GM19240 (cell line): ENCODE data around the gene C10orf105.

Source experiments
- DNase-seq: peaks from one replicate; pipeline ENCODE4 v3.0.0; 2011; ENCODE audit warnings: low spot score; ENCODE audit not compliant: insufficient read length

Gene C10orf105

GRCh38 chr10:71716426-71716825, 3.2 kb downstream of the C10orf105 start:
- no peak for DNase-seq

DNA sequence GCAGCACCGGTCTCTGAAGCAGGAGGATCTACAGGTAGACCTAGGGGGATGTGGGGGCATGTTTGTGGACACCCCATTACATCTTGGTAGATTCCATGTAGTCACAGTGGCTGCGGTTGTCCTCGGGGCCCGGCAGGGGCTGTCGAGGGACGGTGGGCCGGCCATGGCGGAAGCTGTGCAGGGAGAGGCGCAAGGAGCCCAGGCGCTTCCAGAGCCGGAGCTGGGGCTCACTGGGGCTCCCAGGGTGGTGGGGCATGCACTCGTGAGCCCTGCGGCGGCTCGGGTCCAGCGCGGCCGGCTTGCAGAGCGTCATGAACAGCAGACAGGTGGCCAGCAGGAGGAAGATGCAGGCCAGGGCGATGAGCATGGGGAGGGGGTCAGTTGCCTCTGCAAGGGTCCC, 3.7 kb downstream of the C10orf105 start:
- DNase-seq, result no peak

DNA sequence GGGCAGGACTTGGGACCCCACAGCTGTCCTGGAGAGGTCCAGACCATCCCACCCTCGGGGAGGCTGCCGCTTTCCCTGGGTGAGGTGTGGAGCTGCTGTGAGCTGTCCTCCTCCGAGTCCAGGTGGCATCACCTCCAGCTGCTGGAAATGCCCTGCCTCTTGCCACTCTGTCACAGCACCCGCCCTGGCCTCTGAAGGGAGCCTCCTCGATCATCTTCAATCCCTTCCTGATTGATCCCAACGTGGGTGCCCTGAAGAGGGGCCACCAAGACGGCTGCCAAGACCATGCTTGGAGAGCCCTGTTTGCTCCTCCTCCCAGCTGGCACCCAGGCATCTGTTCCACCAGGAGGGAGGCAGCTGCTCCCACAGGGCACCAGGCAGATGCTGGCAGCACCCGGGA, 4.6 kb downstream of the C10orf105 start:
- DNase-seq, result no peak

DNA sequence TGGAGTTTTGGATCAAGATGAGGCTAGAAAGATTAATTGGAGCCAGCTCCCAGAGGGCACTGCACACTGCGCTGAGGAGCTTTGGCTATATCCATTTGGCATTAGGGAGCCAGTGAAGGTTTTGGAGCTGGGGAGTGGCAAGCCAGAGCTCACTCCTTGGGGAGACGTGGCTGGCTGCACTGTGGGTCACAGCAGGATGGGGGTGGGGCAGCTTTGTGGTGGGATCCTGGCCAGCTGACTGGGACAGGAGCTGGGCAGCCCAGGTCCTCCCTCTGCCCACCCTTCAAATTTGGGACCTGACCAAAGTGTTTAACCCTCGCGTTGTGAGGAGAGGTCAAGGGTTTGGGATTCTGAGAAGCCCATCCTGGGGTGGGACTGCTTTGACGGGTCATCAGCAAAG, 5.0 kb downstream of the C10orf105 start:
- DNase-seq, result no peak

DNA sequence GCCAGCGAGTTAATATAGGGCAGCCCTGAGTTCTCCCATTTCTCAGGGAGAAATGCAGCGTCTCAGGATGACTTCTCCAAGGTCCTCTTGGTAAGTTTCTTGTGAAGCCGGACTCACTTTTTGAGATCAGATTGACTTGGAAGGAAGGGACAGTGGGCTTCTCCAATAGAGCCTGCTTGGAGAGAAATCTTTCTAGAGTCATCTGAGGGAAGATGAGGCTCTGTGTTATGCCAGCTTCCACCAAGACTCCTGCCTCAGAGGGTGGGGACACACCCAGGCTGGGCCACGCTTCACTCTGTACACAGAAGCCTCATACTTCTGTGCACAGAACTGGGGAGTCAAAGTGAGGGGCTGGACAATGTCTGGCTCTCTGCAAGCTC, 5.6 kb downstream of the C10orf105 start:
- DNase-seq, result no peak

DNA sequence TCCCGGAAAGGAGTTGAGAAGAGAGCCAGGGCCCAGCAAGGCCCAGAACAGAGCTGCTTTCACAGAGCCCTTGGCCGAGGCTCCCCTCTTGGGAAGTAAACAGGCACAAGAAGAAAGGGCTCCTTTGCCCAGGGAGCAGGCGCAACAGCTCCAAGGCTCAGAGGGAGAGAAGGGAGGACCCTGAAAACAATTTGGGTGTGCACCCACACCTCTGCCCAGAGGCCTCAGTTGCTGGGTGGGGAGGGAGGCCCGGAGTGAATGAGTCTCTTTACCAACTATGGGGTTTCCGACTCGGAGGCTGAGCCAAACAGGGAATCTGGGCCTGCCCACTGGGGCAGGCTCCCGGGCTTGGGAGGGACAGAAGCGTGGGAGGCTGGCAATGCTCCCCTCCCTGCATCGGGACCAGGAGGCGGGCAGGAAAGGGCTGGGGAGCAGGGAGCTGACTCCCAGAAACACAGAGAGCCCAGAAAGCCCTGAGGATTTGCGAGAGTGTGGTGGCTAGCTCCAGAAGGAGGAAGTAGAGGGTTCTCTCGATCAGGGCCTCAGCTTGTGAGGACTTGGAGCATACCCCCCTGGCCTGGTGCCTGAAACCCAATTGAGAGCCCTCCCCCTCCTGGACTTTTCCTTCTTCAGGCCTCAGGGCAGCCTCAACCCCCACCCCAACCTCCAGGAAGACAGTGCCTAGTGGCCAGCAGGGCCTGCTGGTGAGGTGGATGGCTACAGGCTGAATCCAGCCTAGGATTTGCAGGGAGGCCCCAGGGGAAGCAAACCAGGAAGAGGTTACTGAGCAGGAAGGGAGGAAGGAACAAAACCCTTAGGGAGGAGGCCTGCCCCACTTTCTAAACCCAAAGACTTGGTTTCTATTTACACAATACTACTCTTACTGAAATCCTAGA, 6.2 kb downstream of the C10orf105 start:
- no peak for DNase-seq

DNA sequence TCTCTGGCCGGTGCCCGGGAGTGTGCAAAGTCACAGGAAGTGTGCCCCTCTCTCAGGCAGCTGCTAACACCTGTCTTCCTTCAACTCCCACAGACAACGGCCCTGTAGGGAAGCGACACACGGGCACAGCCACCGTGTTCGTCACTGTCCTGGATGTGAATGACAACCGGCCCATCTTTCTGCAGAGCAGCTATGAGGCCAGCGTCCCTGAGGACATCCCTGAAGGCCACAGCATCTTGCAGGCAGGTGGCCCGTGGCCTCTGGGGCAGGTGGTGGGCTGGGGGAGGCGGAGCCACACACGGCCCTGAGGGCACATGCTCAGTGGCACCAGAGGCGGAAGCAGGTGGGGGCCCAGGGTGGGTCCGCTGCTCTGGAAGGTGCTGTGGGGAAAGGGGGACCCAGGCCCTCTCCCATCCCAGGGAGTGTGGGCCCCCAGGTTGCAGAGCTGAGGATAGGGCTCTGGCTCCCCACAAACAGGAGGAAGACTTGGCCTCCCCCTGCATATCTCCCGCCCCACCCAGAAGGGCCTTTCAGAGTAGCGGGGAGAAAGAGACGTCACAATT, 6.9 kb downstream of the C10orf105 start:
- no peak for DNase-seq

DNA sequence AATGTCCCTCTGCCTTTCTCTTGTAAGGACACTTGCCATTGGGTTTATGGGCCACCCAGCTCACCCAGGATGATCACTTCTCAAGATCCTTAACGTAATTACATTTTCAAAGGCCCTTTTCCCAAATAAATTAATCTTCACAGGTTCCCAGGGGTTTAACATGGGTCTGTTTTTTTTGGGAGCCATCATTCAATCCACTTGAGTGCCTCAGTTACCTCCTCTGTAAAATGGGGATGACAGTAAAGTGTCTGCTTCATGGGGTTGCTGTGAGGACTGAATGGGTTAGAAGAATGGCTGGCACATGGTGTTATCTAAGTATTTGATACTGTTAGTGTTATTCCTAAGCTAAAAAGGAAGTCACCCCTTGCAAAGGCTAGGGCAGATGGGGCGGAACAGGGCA, 7.4 kb downstream of the C10orf105 start:
- no peak for DNase-seq

- DNase-seq, result no peak
These were observed 8.4 kb downstream of the C10orf105 start for GRCh38 chr10:71711052-71711623.

DNA sequence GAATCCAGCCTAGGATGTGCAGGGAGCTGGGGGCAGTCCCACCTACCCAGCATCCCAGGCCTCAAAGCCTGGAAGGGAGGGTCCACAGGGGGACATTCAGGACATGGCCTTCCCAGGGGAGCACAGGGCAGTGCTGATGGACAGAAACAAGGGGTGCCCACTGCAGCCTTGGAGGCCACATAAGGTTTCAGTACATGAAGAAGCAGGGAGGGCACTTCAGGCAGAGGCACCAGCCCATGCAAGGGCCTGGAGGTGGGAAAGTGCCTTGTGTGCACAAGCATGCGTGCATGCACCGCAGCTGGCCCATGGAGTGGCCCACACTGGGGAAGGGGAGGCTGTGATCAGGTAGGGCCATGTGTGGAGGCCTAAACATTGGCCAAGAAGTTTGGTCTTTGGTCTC, 9.1 kb downstream of the C10orf105 start:
- no peak for DNase-seq

GRCh38 chr10:71708897-71709882, 10.4 kb downstream of the C10orf105 start:
- no peak for DNase-seq

GRCh38 chr10:71708301-71708703, 11.3 kb downstream of the C10orf105 start:
- peak; percentile 60 for DNase-seq

DNA sequence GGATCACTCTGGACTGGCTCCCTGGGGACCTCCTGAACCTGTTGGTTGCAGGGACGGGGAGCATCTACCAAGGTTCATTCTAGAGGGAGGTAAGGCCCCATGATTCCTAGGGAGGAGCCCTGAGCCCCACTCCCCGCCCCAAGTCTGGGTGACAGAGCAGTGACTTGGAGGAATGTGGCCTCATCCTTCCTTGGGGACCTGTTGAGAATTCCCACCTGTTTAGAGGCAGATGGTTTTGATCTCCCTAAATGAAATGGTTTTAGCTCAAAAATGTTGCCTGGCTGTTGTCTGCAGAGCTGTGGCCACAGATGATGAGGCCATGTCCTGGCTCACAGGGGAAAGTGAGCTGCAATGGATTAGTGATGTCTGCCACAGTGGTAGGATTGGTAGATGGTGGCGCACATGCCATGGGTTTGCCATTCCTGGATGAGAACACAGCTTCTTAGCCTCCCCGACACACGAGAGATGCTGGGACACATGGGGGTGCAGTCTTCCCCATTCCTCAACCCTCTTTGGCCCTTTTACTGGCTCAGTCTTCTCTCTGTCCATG, 12.3 kb downstream of the C10orf105 start:
- DNase-seq, result no peak

DNA sequence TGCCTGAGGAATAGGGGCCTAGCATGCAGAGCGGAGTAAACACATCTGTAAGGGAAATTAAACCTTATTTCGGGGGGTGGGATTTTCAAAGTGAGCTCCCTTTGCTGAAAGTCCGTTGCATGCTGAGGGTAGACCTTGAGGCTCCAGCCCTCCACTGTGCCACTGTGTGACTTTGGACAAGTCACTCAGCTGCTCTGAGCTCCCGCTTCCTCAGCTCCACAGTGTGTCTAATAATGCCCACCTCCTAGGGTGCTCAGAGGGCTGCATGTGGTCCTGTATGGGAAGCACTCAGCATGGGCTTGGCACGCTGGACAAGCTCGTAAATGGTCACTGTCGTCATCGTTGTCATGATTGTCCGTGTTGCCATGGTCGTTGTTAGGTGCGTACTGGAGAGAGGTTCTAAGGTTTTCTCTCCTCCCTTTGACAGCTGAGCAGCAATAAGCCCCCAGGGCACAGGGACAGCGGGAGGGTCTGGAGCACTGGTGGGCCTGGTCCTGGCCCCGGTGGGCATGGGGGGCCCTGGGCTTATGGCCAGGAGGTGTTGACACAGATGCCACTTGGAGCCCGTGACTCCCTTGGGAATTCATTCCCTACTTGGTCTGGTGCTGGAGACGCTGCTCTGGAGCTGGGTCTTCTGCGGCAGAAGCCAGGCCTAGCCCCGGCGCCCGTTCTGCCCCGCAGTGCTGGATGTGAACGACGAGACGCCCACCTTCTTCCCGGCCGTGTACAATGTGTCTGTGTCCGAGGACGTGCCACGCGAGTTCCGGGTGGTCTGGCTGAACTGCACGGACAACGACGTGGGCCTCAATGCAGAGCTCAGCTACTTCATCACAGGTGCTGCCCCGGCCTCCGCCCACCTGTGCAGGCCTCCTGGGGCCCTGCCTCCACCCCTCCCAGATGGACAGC, 13.1 kb downstream of the C10orf105 start:
- no peak for DNase-seq

DNA sequence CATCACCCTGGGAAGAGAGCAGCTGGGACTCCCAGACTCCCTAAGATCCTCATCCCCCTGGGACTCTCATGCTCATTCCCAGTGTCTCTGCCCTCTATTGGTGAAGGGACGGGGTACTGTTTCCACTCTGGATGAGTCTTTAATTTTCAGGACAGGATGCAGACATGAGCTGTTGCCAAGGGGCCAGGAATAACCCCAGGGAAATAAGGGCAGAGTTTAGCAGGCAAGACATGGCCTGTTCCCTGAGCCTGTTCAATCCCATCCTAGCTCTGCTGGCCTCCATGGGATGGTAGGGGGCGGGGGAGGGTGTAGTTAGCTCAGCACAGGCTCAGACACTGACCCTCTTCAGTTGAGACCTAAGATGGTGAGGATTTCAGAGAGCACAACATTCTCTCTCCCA, 14.0 kb downstream of the C10orf105 start:
- DNase-seq, result no peak

GRCh38 chr10:71704816-71705215, 14.8 kb downstream of the C10orf105 start:
- DNase-seq, result no peak

DNA sequence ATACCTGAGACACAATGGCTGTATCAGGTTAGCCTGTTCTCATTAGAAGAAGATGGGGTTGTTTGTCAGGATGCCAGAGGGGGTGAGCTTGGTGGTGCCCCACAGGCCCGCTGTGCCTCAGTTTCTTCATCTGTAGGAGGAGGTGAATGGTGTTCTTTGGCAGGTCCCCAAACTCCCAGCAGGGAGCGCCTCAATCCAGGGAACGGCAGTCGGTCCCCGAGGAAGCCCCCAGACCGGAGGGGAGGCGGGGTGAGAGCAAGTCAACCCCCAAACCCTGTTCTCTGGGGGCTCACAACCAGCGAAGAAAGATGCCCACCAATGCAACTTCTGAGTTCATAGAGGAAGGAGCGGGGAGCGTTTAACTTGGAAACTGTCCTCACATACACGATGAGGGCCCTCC, 16.0 kb downstream of the C10orf105 start:
- no peak for DNase-seq

DNA sequence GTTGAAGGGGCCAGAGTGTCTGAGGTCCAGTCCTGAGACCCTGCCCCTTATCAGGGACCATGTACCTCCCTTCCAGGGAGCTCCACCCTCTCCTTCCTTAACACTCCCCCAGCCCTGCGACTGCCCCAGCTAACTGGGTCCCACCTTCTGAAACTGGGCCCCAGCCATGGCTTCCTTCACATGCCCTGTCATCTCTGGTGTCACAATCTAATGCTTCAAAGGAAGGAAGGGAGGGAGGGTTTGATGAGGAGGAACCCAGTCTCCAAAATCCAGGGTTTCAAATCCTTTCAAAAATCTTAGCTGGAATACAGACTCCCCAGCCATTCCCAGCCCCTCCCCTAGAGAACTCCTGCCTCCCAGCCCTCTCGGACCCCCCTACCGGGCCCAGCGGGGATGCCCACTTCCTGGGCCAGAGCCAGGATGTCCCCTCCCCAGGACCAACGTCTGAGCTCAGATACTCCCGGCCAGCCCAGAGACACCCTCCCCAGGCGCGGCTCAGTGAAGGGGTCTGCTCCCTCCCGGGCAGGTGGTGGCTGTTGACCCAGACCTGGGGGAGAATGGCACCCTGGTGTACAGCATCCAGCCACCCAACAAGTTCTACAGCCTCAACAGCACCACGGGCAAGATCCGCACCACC, 18.0 kb downstream of the C10orf105 start:
- DNase-seq, result no peak

DNA sequence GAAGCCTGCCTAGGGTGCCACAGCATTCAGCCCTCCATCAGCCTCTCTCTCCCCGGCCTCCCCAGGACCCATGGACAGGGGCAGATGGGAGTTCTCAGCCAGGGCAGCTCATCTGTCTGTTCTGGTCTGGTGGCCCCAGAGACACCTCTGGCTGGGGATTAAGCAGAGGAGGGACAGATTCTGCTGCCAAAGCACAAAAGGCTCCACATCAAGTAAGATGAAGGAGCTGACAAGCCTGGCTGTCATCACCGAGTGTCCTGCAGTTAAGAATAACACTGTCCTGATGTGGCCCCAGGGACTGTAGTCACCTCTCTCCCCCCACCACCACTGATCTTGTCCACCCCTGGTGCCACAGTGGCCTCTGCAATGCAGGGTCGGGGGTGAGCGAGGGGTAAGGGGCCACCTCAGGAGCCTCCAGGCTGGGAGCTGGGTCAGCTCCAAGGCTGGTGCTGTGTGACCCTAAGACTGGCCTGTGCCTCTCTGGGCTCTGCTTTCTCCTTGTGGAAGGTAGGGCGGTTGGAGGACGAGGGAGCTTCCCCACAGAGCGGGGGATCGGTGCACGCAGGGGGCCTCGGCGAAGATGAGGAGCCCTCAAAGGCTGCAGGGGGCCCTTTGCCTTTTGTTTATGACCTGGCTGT, 18.7 kb downstream of the C10orf105 start:
- DNase-seq, result no peak
